Neuronal stem cell (in vitro differentiated cells): Measurements from ENCODE around the gene CTNNA3.

Source experiments
- DNase-seq: peaks from one replicate; pipeline ENCODE4 v3.0.0-alpha.2; 2013; ENCODE audit warnings: low spot score
- H2AFZ ChIP-seq: one replicate; pipeline ENCODE4 v1.6.1; 2013; ENCODE audit warnings: mild to moderate bottlenecking, low read length, inconsistent platforms
- H2AK5ac ChIP-seq: 2 replicates; pipeline ENCODE4 v1.6.1; 2013; ENCODE audit warnings: low read depth, mild to moderate bottlenecking, inconsistent platforms, low read length, moderate library complexity, mixed read lengths
- H2BK120ac ChIP-seq: 2 replicates; pipeline ENCODE4 v1.6.1; 2013; ENCODE audit warnings: low read depth, mild to moderate bottlenecking, inconsistent platforms, low read length, moderate library complexity, mixed read lengths
- H2BK12ac ChIP-seq: one replicate; pipeline ENCODE4 v1.6.1; 2013; ENCODE audit warnings: low read length, inconsistent platforms
- H2BK15ac ChIP-seq: 2 replicates; pipeline ENCODE4 v1.6.1; 2013; ENCODE audit warnings: mild to moderate bottlenecking, low read length, inconsistent platforms, mixed read lengths
- H2BK5ac ChIP-seq: one replicate; pipeline ENCODE4 v1.6.1; 2013; ENCODE audit warnings: inconsistent platforms, mild to moderate bottlenecking, low read length, moderate library complexity
- H3K14ac ChIP-seq: one replicate; pipeline ENCODE4 v1.6.1; 2013; ENCODE audit warnings: low read length, inconsistent platforms
- H3K18ac ChIP-seq: 2 replicates; pipeline ENCODE4 v1.6.1; 2013; ENCODE audit warnings: low read length, inconsistent platforms
- H3K23ac ChIP-seq: 2 replicates; pipeline ENCODE4 v1.6.1; 2013; ENCODE audit warnings: low read depth, mild to moderate bottlenecking, mixed read lengths, low read length, inconsistent platforms; ENCODE audit not compliant: poor library complexity
- H3K27ac ChIP-seq: replicated peaks from 3 replicates; pipeline ENCODE4 v1.5.1; 2013; ENCODE audit warnings: low read length, inconsistent platforms
- H3K27me3 ChIP-seq, 3 experiments: 2 replicates each; pipeline ENCODE4 v1.6.1; 2013; ENCODE audit warnings: low read length in 3 of 3, mild to moderate bottlenecking in 2 of 3, inconsistent platforms in 1 of 3, low read depth in 1 of 3, mixed read lengths in 1 of 3, moderate library complexity in 1 of 3; ENCODE audit not compliant: control insufficient read depth in 3 of 3, insufficient read depth in 3 of 3
- H3K36me3 ChIP-seq, 2 donors: replicated peaks in 1 of 2; 2 replicates each; pipeline ENCODE4 v1.6.1; 2013; ENCODE audit warnings: low read length in 2 of 2; ENCODE audit not compliant: control insufficient read depth in 2 of 2, insufficient read depth in 2 of 2
- H3K4ac ChIP-seq: 2 replicates; pipeline ENCODE4 v1.6.1; 2013; ENCODE audit warnings: inconsistent platforms, mild to moderate bottlenecking, low read length, moderate library complexity
- H3K4me1 ChIP-seq, 2 donors: 1 replicate in 1 of 2; 2 replicates in 1 of 2; pipeline ENCODE4 v1.6.1; 2013; ENCODE audit warnings: low read length in 2 of 2, low read depth in 1 of 2; ENCODE audit not compliant: control insufficient read depth in 2 of 2, insufficient read depth in 1 of 2
- H3K4me2 ChIP-seq: one replicate; pipeline ENCODE4 v1.6.1; 2013; ENCODE audit warnings: mild to moderate bottlenecking, low read length, inconsistent platforms; ENCODE audit not compliant: insufficient read depth, poor library complexity, severe bottlenecking
- H3K4me3 ChIP-seq, 2 donors: 2 replicates each; pipeline ENCODE4 v1.5.1; 2013; ENCODE audit warnings: low read length in 2 of 2, mild to moderate bottlenecking in 2 of 2, inconsistent platforms in 1 of 2, moderate library complexity in 1 of 2
- H3K79me1 ChIP-seq: one replicate; pipeline ENCODE4 v1.6.1; 2013; ENCODE audit warnings: low read depth, mild to moderate bottlenecking, inconsistent platforms, low read length, moderate library complexity
- H3K9ac ChIP-seq: one replicate; pipeline ENCODE4 v1.6.1; 2013; ENCODE audit warnings: mild to moderate bottlenecking, low read depth, low read length, inconsistent platforms; ENCODE audit not compliant: poor library complexity
- H3K9me3 ChIP-seq, 2 donors: replicated peaks in 1 of 2; 2 replicates each; pipeline versions ENCODE3 to v1.6.1; 2013; ENCODE audit warnings: low read length in 2 of 2, mild to moderate bottlenecking in 2 of 2, inconsistent platforms in 1 of 2, low read depth in 1 of 2, mixed read lengths in 1 of 2, moderate library complexity in 1 of 2; ENCODE audit not compliant: control insufficient read depth in 2 of 2, insufficient read depth in 1 of 2
- H4K8ac ChIP-seq: one replicate; pipeline ENCODE4 v1.6.1; 2013; ENCODE audit warnings: low read depth, mild to moderate bottlenecking, inconsistent platforms, low read length, moderate library complexity
- H4K91ac ChIP-seq: one replicate; pipeline ENCODE4 v1.6.1; 2013; ENCODE audit warnings: low read length, low read depth, mild to moderate bottlenecking, inconsistent platforms; ENCODE audit not compliant: poor library complexity
- WGBS, 2 donors: extraction: QIAGEN DNeasy Blood & Tissue Kit; methylation state at CpG; one replicate each; pipeline ENCODE4 v1.1.7; 2013; ENCODE audit warnings: missing lambda C conversion rate in 2 of 2, mixed read lengths in 1 of 2; ENCODE audit not compliant: insufficient read length in 2 of 2, insufficient replicate concordance in 1 of 2; ENCODE audit errors: extremely low coverage in 2 of 2; 5-methylcytosine and 5-hydroxymethylcytosine counted together

CTNNA3 gene

DNA sequence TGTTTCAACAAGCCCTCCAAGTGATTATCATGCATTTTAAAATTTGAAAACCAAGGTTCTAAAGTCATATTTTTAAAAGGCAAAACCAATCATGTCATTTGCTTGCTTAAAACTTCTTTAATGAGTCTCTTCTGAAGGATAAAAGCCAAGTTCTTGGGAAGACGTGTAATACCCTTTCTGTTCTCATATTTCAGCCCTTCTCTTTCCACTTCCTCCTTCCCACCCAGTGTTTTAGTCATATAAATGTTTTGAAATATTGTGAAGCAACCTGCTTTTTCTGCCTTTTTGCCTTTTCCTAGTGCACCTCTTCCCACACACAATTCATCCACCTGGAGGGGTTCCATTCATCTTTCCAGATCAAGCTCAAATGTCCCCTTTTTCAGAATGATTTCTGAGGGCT is 981.3 kb downstream of the CTNNA3 start:
- no peaks in the 10 kb centered on the region for H3K36me3 ChIP-seq
- DNase-seq = no peak

DNA sequence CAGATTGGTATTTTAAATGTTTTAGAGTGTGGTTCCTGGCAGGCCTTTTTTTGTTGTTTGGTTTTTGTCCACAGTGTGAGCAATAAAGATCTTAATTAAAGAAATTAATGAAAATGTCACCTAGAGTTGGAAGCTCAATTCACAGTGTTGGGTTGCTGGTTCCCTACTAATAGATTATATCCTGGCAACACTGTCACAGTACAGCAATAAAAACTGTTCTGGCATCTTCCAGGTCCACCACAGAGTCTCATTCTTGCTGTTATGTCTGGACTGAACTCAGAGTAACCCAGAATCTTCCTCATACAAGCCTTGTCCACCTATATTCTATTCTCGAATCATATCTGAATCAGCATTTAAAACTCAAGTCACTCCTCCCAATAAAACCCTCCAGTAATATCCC is 982.6 kb downstream of the CTNNA3 start:
- H3K27ac ChIP-seq = no peak overlapping the region
- no peaks in the 10 kb centered on the region for H3K36me3 ChIP-seq
- H4K91ac ChIP-seq = no peak overlapping the region
- no peaks in the 10 kb centered on the region for H3K27me3 ChIP-seq
- H2BK12ac ChIP-seq = no peak overlapping the region
- H2AFZ ChIP-seq = no peak overlapping the region
- no peak overlapping the region for H2BK120ac ChIP-seq
- H2BK5ac ChIP-seq = no peak overlapping the region
- no peak overlapping the region for H3K4ac ChIP-seq
- H3K9ac ChIP-seq = no peak overlapping the region
- H4K8ac ChIP-seq = no peak overlapping the region
- no peak overlapping the region for H3K4me2 ChIP-seq
- no peaks in the 10 kb centered on the region for H3K9me3 ChIP-seq
- no peak overlapping the region for H2AK5ac ChIP-seq
- no peak overlapping the region for H2BK15ac ChIP-seq
- no peaks in the 10 kb centered on the region for H3K79me1 ChIP-seq
- H3K4me3 ChIP-seq = no peak overlapping the region
- H3K23ac ChIP-seq = no peak overlapping the region
- H3K18ac ChIP-seq = no peak overlapping the region
- H3K4me1 ChIP-seq = no peaks in the 10 kb centered on the region
- H3K14ac ChIP-seq = no peak overlapping the region
- no CpG with 5 or more reads among the region's 1 CpG for WGBS, 2 donors
- DNase-seq = no peak

More for the DNA sequence above, 981.3 kb downstream of the CTNNA3 start:
- Histone ChIP-seq H3K79me1 (no peaks in the 10 kb centered on the region), H3K9ac (no peak overlapping the region), H2BK5ac (no peak overlapping the region), H4K91ac (no peak overlapping the region), H3K18ac (no peak overlapping the region), H2AFZ (no peak overlapping the region), H3K27me3 (no peaks in the 10 kb centered on the region), H2BK12ac (no peak overlapping the region), H2AK5ac (no peak overlapping the region), H3K14ac (no peak overlapping the region), H3K4me2 (no peak overlapping the region), H3K4me1 (no peaks in the 10 kb centered on the region), H4K8ac (no peak overlapping the region), H3K4me3 (no peak overlapping the region), H3K4ac (no peak overlapping the region), H3K23ac (no peak overlapping the region), H2BK120ac (no peak overlapping the region), H3K9me3 (no peaks in the 10 kb centered on the region), H3K27ac (no peak overlapping the region), H2BK15ac (no peak overlapping the region)
- WGBS, 2 donors = no CpG with 5 or more reads among the region's 1 CpG

DNA sequence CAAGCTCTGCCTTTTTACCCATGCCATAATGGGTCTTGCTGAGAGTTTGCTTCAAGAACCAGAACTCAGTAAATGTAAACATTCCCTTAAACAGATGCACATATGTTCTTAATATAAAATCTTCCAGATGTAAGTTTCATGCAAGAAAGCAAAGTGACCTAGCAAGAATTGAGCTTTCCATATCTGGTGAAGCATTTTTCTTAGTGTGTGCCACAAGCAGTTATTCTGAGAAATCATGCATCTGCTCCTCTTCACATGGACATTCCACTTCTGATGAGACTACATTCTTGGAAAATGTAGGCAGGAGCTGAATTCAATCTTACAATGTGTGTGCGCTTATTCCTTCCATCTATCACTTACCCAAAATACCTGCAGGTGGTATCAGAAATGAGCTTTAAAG is 997.9 kb downstream of the CTNNA3 start:
- H4K8ac ChIP-seq = no peak overlapping the region

DNA sequence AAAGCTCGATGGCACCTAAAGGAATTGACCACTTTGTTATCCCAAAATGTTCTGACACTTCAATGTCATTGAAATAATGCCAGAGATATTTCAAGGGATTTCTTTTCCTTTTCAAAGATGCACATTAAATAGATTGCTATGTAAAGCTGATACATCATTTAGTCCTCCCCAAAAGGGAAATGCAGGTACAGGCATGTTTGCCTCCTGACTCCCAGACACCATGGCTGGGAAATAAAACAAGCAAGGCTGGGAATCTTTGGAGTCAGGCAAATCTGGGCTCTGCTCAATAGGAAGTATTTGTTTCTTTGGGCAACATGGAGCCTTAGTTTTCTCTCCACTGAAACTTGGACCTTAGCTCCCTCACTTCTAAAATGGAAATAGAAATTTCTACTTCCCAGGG is 1000.9 kb downstream of the CTNNA3 start:
- no peak overlapping the region for H3K18ac ChIP-seq
- H2BK12ac ChIP-seq = no peak overlapping the region
- H2AFZ ChIP-seq = no peak overlapping the region
- H4K91ac ChIP-seq = no peak overlapping the region
- H3K27ac ChIP-seq = no peak overlapping the region
- H2BK120ac ChIP-seq = no peak overlapping the region
- DNase-seq = no peak
- H3K14ac ChIP-seq = no peak overlapping the region
- H3K79me1 ChIP-seq = no peaks in the 10 kb centered on the region
- no peaks in the 10 kb centered on the region for H3K36me3 ChIP-seq
- no peak overlapping the region for H3K4me3 ChIP-seq
- no peak overlapping the region for H2AK5ac ChIP-seq
- no peak overlapping the region for H2BK5ac ChIP-seq
- no peak overlapping the region for H3K9ac ChIP-seq
- no peak overlapping the region for H3K4ac ChIP-seq
- no peak overlapping the region for H2BK15ac ChIP-seq
- no peak overlapping the region for H3K4me2 ChIP-seq
- H4K8ac ChIP-seq = no peak overlapping the region
- H3K9me3 ChIP-seq = no peaks in the 10 kb centered on the region
- H3K27me3 ChIP-seq = no peaks in the 10 kb centered on the region
- no CpG with 5 or more reads among the region's 1 CpG for WGBS, 2 donors
- H3K4me1 ChIP-seq = no peaks in the 10 kb centered on the region
- H3K23ac ChIP-seq = no peak overlapping the region

More for the DNA sequence above, 997.9 kb downstream of the CTNNA3 start:
- Histone ChIP-seq H2AK5ac (no peak overlapping the region), H3K9me3 (no peaks in the 10 kb centered on the region), H3K27ac (no peak overlapping the region), H2BK12ac (no peak overlapping the region), H4K91ac (no peak overlapping the region), H3K23ac (no peak overlapping the region), H2BK15ac (no peak overlapping the region), H3K9ac (no peak overlapping the region), H3K14ac (no peak overlapping the region), H2AFZ (no peak overlapping the region), H3K79me1 (no peaks in the 10 kb centered on the region), H3K4ac (no peak overlapping the region), H3K4me2 (no peak overlapping the region), H3K36me3 (no peaks in the 10 kb centered on the region), H3K18ac (no peak overlapping the region), H3K4me3 (no peak overlapping the region), H3K4me1 (no peaks in the 10 kb centered on the region), H3K27me3 (no peaks in the 10 kb centered on the region), H2BK5ac (no peak overlapping the region), H2BK120ac (no peak overlapping the region)
- DNase-seq = no peak
- WGBS, 2 donors = no CpG with 5 or more reads among the region's 1 CpG
